Mesendoderm (in vitro differentiated cells): ENCODE data around the gene FAM185A.
A peak's percentile ranks its signal among the peaks of the same experiment; 100 is the strongest.

Experiments
- DNase-seq: peaks from one replicate; pipeline ENCODE4 v3.0.0; 2013
- H2AK5ac ChIP-seq: 2 replicates; pipeline ENCODE4 v1.6.1; 2013; ENCODE audit warnings: low read length, inconsistent platforms
- H2BK120ac ChIP-seq: 2 replicates; pipeline ENCODE4 v1.6.1; 2013; ENCODE audit warnings: low read depth, mild to moderate bottlenecking, low read length, moderate library complexity, mixed read lengths
- H2BK15ac ChIP-seq: replicated peaks from 2 replicates; pipeline ENCODE4 v1.6.1; 2013; ENCODE audit warnings: low read depth, mild to moderate bottlenecking, moderate library complexity
- H2BK5ac ChIP-seq: 2 replicates; pipeline ENCODE4 v1.6.1; 2013; ENCODE audit warnings: low read length, inconsistent platforms
- H3K18ac ChIP-seq: 2 replicates; pipeline ENCODE4 v1.6.1; 2013; ENCODE audit warnings: mild to moderate bottlenecking, low read length, mixed read lengths
- H3K23ac ChIP-seq: one replicate; pipeline ENCODE4 v1.6.1; 2013; ENCODE audit warnings: low read length
- H3K27ac ChIP-seq: 2 replicates; pipeline ENCODE4 v1.5.1; 2013; ENCODE audit warnings: low read depth, mild to moderate bottlenecking, inconsistent platforms, low read length, moderate library complexity
- H3K27me3 ChIP-seq: 2 replicates; pipeline ENCODE4 v1.6.1; 2013; ENCODE audit warnings: low read length, control low read depth, mild to moderate bottlenecking, inconsistent platforms; ENCODE audit not compliant: insufficient read depth, poor library complexity
- H3K36me3 ChIP-seq: 2 replicates; pipeline ENCODE4 v1.6.1; 2013; ENCODE audit warnings: low read length, inconsistent platforms; ENCODE audit not compliant: control insufficient read depth, insufficient read depth
- H3K4ac ChIP-seq: one replicate; pipeline ENCODE4 v1.6.1; 2013; ENCODE audit warnings: low read depth, mild to moderate bottlenecking, low read length, moderate library complexity
- H3K4me1 ChIP-seq: 2 replicates; pipeline ENCODE4 v1.6.1; 2013; ENCODE audit warnings: low read depth, low read length, inconsistent platforms; ENCODE audit not compliant: control insufficient read depth
- H3K4me2 ChIP-seq: 2 replicates; pipeline ENCODE4 v1.6.1; 2013; ENCODE audit warnings: low read length
- H3K4me3 ChIP-seq: 2 replicates; pipeline ENCODE4 v1.5.1; 2013; ENCODE audit warnings: mild to moderate bottlenecking, low read length
- H3K56ac ChIP-seq: one replicate; pipeline ENCODE4 v1.6.1; 2013; ENCODE audit warnings: low read length
- H3K79me1 ChIP-seq: 2 replicates; pipeline ENCODE4 v1.6.1; 2013; ENCODE audit warnings: low read length, inconsistent platforms
- H3K79me2 ChIP-seq: 2 replicates; pipeline ENCODE4 v1.6.1; 2013; ENCODE audit warnings: mild to moderate bottlenecking, low read length; ENCODE audit not compliant: control insufficient read depth, insufficient read depth
- H3K9ac ChIP-seq: 2 replicates; pipeline ENCODE4 v1.6.1; 2013; ENCODE audit warnings: low read length, inconsistent platforms
- H4K5ac ChIP-seq: one replicate; pipeline ENCODE4 v1.6.1; 2013; ENCODE audit warnings: low read length
- H4K8ac ChIP-seq: one replicate; pipeline ENCODE4 v1.6.1; 2013; ENCODE audit warnings: low read depth, mild to moderate bottlenecking, control low read depth, low read length, moderate library complexity
- WGBS: extraction: QIAGEN DNeasy Blood & Tissue Kit; methylation state at CpG from one replicate; pipeline ENCODE4 v1.1.7; 2013; ENCODE audit warnings: low lambda C conversion rate, missing lambda C conversion rate; ENCODE audit not compliant: insufficient coverage; ENCODE audit errors: extremely low coverage; 5-methylcytosine and 5-hydroxymethylcytosine counted together

Gene FAM185A

GRCh38 chr7:102817616-102818573, 69.1 kb downstream of the FAM185A start:
- H2BK120ac ChIP-seq: no peak overlapping the region
- H2AK5ac ChIP-seq: no peak overlapping the region
- no peaks in the 10 kb centered on the region for H3K79me2 ChIP-seq
- no peaks in the 10 kb centered on the region for H3K4me1 ChIP-seq
- H3K4me2 ChIP-seq: no peak overlapping the region
- H3K36me3 ChIP-seq: no peaks in the 10 kb centered on the region
- no peak overlapping the region for H3K4ac ChIP-seq
- no peak overlapping the region for H4K5ac ChIP-seq
- DNase-seq: no peak
- no peak overlapping the region for H4K8ac ChIP-seq
- H3K4me3 ChIP-seq: no peak overlapping the region
- WGBS: no CpG with 5 or more reads among the region's 4 CpGs
- H2BK15ac ChIP-seq: no peak overlapping the region
- no peak overlapping the region for H3K27ac ChIP-seq
- H2BK5ac ChIP-seq: no peak overlapping the region
- H3K18ac ChIP-seq: no peak overlapping the region
- H3K23ac ChIP-seq: no peak overlapping the region
- no peaks in the 10 kb centered on the region for H3K27me3 ChIP-seq
- H3K79me1 ChIP-seq: no peaks in the 10 kb centered on the region
- H3K9ac ChIP-seq: no peak overlapping the region
- no peak overlapping the region for H3K56ac ChIP-seq

GRCh38 chr7:102819151-102819550, 70.4 kb downstream of the FAM185A start:
- no peak overlapping the region for H3K56ac ChIP-seq
- H3K4ac ChIP-seq: no peak overlapping the region
- H3K27ac ChIP-seq: no peak overlapping the region
- no peak overlapping the region for H3K23ac ChIP-seq
- H2BK120ac ChIP-seq: no peak overlapping the region
- H3K9ac ChIP-seq: no peak overlapping the region
- no peak for DNase-seq
- no peak overlapping the region for H2AK5ac ChIP-seq
- H3K4me3 ChIP-seq: no peak overlapping the region
- no peak overlapping the region for H2BK5ac ChIP-seq
- no peak overlapping the region for H3K4me2 ChIP-seq
- no peak overlapping the region for H3K18ac ChIP-seq
- no peaks in the 10 kb centered on the region for H3K79me2 ChIP-seq
- WGBS: no CpG with 5 or more reads among the region's 2 CpGs
- H4K5ac ChIP-seq: no peak overlapping the region
- no peak overlapping the region for H2BK15ac ChIP-seq
- H3K79me1 ChIP-seq: no peaks in the 10 kb centered on the region
- H4K8ac ChIP-seq: no peak overlapping the region
- no peaks in the 10 kb centered on the region for H3K27me3 ChIP-seq
- no peaks in the 10 kb centered on the region for H3K36me3 ChIP-seq
- H3K4me1 ChIP-seq: no peaks in the 10 kb centered on the region

- Histone ChIP-seq H3K4me1 (no peaks in the 10 kb centered on the region), H4K5ac (no peak overlapping the region), H3K9ac (no peak overlapping the region), H2BK15ac (no peak overlapping the region), H3K27me3 (no peaks in the 10 kb centered on the region), H3K23ac (no peak overlapping the region), H3K4ac (no peak overlapping the region), H3K36me3 (no peaks in the 10 kb centered on the region), H2AK5ac (no peak overlapping the region), H3K4me2 (no peak overlapping the region), H2BK120ac (no peak overlapping the region), H3K4me3 (no peak overlapping the region), H2BK5ac (no peak overlapping the region), H3K79me2 (no peaks in the 10 kb centered on the region), H3K18ac (no peak overlapping the region), H3K56ac (no peak overlapping the region), H3K79me1 (no peaks in the 10 kb centered on the region), H4K8ac (no peak overlapping the region), H3K27ac (no peak overlapping the region)
- DNase-seq: no peak
- WGBS: no CpG with 5 or more reads among the region's 2 CpGs
Observed at GRCh38 chr7:102821994-102822747, 73.4 kb downstream of the FAM185A start.

GRCh38 chr7:102823390-102824119, 74.8 kb downstream of the FAM185A start:
- WGBS: no CpG with 5 or more reads among the region's 6 CpGs
- H3K79me2 ChIP-seq: no peaks in the 10 kb centered on the region
- no peaks in the 10 kb centered on the region for H3K36me3 ChIP-seq
- no peak overlapping the region for H3K23ac ChIP-seq
- no peak overlapping the region for H4K8ac ChIP-seq
- H2BK120ac ChIP-seq: no peak overlapping the region
- H3K79me1 ChIP-seq: no peaks in the 10 kb centered on the region
- H3K18ac ChIP-seq: no peak overlapping the region
- no peaks in the 10 kb centered on the region for H3K27me3 ChIP-seq
- H3K4me3 ChIP-seq: no peak overlapping the region
- H3K27ac ChIP-seq: no peak overlapping the region
- DNase-seq: peak; percentile 8
- no peak overlapping the region for H4K5ac ChIP-seq
- H3K4me2 ChIP-seq: no peak overlapping the region
- H3K56ac ChIP-seq: no peak overlapping the region
- no peaks in the 10 kb centered on the region for H3K4me1 ChIP-seq
- no peak overlapping the region for H3K9ac ChIP-seq
- no peak overlapping the region for H3K4ac ChIP-seq
- no peak overlapping the region for H2BK5ac ChIP-seq
- H2AK5ac ChIP-seq: no peak overlapping the region
- no peak overlapping the region for H2BK15ac ChIP-seq

- Histone ChIP-seq H3K56ac (no peak overlapping the region), H3K27ac (no peak overlapping the region), H3K79me2 (no peaks in the 10 kb centered on the region), H3K4me2 (no peak overlapping the region), H2BK120ac (no peak overlapping the region), H2BK15ac (no peak overlapping the region), H3K9ac (no peak overlapping the region), H4K8ac (no peak overlapping the region), H3K27me3 (no peaks in the 10 kb centered on the region), H4K5ac (no peak overlapping the region), H3K4ac (no peak overlapping the region), H3K4me3 (no peak overlapping the region), H3K4me1 (no peaks in the 10 kb centered on the region), H2BK5ac (no peak overlapping the region), H3K23ac (no peak overlapping the region), H3K36me3 (no peaks in the 10 kb centered on the region), H2AK5ac (no peak overlapping the region), H3K18ac (no peak overlapping the region), H3K79me1 (no peaks in the 10 kb centered on the region)
- WGBS: no CpG with 5 or more reads among the region's 2 CpGs
- no peak for DNase-seq
Observed at GRCh38 chr7:102828286-102828685, 79.5 kb downstream of the FAM185A start.
